Non-pigmented ciliary epithelial cell (primary cell): ENCODE data around the gene ZFHX2.

Source experiments
- DNase-seq: peaks from one replicate; pipeline ENCODE4 v3.0.0-alpha.2; 2010; ENCODE audit warnings: low read depth

The ZFHX2 gene

DNA sequence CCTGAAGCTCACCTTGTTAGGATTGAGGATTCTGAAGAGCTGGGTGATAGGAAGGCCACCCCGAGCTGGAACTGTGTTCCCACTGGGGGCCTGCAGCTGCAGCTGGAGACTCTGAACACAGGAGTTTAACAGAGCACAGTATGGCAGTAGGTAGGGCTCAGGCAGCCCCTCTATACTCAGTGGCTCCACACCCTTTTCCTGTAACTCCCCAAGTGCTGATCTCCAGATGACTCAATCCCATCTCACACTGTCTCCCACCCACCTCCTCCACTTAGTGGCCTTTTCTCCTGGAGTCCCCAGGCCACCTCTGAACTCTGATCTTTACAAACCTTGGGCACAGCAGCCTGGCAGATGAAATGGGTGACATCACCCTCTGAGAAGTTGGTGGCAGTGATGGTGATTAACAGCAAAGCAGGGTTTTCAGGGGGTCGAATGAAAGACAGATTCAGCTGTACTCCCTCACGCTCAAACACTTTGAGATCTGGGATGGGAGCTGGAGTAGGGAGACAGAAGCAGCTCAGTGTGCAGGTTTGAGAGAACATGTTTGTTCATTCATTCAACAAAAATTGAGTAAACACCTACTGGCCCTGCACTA is 8.5 kb upstream of the ZFHX2 start:
- no peak for DNase-seq

- DNase-seq: no peak
Observed at GRCh38 chr14:23559010-23559925, 7.7 kb upstream of the ZFHX2 start.

GRCh38 chr14:23558346-23559009 is 6.9 kb upstream of the ZFHX2 start:
- DNase-seq: no peak

GRCh38 chr14:23557946-23558345 is 6.4 kb upstream of the ZFHX2 start:
- DNase-seq: no peak

DNA sequence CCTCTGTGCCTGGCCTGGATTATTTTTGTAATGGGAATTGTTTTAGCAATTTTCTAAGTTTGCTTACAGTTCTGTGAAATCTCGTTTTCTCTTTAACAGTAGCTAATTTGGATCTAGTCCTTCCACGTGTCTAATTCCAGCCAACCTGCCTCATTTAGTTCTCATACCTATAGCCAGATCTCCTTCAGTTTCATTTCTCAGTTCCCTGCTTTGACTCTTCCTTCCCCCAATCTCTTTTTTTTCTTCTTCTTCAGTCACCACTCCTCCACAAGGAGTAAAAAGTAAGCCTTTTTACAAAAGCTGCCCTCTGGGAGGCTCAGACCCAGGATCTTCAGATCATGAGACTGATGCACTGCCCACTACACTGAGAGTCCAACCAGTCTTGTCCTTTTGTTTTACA is 6.0 kb upstream of the ZFHX2 start:
- no peak for DNase-seq

- DNase-seq: no peak
Observed at GRCh38 chr14:23556700-23557440, 5.3 kb upstream of the ZFHX2 start.

- peak; percentile 56 for DNase-seq
Observed at GRCh38 chr14:23555882-23556699, 4.5 kb upstream of the ZFHX2 start, which contains the start of gene THTPA. TSS of gene THTPA (plus strand) at chr14:23556271. CDS start at chr14:23556758, 487 bp downstream.

DNA sequence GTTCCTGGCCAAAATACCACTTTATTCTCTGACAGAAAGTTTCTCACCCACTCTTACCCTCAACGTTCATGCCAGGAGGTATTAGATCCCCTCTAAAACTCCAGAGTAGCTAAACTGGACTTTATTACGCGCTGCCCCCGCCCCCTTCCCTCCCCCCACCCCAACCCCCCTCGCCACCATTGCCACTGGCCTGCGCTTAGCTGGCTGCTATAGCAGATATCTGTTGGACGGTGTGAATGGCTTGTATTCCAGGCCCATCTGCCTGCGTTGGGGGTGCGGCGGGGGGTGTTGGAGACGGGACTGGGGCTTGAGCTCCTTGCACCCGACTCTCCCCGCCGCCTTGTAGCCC is 3.9 kb upstream of the ZFHX2 start:
- no peak for DNase-seq

GRCh38 chr14:23550812-23551265 is 726 bp downstream of the ZFHX2 start:
- DNase-seq: no peak

DNA sequence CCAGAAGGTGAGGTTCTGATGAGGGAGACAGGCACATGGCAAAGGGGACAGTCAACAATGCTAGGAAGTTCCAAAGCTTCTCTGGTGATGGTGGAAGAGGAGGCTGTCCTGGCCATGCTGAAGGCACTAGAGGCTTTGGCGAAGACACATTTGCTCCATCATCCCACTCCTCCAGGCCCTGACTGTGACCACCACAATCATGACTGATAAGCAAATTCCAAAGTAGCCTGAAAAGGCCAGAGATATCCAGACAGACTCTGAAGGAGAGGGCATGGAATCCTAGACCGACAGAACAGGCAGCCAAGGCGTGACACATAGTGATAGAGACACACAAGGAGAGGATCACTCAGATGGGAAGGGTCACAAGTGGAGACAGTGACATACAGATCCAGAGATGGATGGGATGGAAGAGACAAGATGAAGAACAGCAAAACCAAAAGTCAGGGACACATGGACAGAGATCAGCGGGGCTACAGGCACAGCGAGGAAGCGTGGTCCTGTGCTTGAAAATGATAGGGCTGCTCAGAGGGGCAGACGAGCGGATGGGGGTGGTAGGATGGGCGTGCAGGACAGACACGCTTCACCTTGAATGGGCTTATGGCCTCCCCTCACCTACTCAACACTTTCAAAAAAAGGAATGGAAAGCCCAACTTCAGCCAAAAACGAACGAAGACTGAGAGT is 1.3 kb downstream of the ZFHX2 start:
- DNase-seq: no peak

- DNase-seq: no peak
Observed at GRCh38 chr14:23548351-23549318, 2.9 kb downstream of the ZFHX2 start.

- DNase-seq: no peak
Observed at GRCh38 chr14:23547924-23548323, 3.6 kb downstream of the ZFHX2 start.

DNA sequence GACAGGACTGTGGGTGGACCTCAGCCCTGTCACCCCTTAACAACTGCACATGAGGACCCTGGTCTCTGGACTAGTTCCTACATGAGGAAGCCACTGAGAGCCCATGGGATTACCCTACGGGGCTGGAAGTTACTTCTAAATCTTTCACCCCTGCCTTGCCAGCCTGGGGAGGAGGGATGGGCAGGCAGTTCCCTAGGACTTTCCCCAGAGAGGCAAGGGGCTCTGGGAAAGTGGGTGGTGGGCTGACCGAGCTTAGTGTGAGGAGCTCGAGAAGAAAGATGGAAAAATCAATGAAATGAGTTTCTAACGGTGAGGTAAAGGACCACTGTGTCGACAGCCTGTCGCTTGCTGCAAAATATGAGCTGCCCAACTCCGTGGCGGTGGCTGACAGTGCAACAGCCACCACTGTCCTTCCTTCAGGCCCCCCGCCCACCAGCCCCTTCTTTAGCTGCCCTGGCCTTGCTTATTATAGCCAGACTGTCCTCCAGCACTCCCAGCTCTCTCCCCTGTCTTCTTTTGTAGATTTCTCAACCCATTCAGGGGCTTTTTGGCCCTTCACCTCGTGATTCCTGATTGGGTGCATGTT is 5.0 kb downstream of the ZFHX2 start:
- no peak for DNase-seq

DNA sequence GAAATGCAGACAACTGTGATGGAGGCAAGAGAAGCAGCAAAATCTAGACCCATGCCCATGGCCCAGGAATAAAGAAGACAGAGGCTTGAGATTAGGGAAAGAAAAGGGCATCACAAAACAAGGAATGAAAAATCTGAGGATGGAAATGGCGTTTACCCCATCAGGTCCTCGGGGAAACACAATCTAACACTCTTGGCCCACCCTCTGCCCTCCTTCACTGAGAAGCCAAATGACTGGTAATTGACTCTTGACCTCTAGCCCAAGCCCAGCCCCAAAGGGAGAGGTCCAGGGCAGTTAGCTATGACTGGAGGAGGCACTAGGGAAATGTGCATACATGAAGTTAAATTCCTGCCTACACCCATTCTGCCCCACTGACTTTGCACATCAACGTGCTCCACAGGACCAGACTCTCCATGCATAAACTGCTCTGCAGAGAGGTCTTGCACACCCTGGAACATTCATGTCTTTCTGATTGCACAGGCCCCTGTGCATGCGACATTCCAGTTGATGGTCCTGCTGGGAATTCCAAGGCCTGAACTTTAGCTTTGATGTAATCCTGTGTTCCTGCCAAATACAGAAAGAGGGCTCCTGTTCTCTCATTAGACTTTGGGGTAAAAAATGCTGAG is 5.7 kb downstream of the ZFHX2 start:
- no peak for DNase-seq

DNA sequence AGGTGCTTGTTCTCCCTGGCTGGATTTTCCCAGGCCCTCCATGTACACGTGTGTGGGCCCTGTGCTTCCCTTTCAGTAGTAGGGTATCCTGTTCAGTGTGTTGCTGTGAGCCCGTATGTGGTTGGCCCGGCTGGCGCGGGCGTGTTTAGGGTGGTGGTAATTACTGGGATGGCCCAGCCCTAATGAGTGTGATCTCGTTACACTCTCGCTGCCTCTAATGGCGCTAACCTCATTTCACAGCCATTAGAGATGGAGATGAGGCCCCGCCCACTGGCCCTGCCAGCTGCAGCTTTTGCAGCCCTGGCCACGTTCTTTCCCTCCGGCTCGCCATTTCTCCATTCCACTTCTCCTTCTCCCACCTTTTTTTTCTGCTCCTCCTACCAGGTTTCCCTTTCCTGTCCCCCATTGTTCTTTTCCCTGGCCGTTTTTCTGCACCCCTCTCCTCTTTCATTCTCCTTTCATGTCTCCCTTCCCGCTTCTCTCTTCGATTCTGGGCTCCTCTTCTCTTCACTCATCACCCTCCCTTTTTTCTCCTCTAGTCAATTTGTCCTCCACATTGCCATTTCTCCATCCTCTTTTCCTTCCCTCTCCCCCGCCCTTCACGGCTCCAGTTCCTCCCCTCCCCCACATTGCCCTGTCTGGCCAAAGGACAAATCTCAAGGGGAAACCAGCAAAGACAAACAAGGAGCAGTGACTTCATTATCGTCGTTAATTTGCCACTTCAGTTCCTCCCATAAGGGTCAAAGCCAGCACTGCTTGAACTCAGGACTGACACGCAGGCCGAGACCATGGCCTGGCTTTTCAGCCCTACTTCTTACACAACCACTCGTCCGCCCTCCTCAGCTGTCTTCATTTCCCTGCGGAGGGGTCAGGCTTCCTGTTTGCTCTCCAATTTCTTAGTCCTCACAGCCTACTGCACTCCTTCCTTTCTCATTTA is 6.8 kb downstream of the ZFHX2 start:
- no peak for DNase-seq

- DNase-seq: no peak
Observed at GRCh38 chr14:23543403-23543802, 8.2 kb downstream of the ZFHX2 start.

DNA sequence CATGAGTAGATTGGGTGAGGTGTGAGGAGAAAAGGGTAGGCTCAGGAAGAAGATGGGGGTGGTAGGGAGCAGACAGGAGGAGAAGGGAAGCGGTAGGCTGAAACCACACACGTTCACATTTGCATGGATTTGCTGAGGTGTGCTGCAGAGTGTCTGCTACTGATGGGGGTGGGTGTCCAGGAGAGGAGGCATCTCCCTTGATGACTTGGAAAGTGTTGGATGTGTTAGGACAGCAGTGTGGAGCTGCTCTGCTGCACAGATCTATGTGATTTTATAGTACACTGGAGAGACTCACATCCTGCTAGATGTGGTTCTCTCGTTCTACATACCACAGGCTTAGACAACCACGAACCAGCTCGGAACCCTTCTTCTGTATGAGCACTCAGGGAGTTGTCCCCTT is 9.3 kb downstream of the ZFHX2 start:
- no peak for DNase-seq

DNA sequence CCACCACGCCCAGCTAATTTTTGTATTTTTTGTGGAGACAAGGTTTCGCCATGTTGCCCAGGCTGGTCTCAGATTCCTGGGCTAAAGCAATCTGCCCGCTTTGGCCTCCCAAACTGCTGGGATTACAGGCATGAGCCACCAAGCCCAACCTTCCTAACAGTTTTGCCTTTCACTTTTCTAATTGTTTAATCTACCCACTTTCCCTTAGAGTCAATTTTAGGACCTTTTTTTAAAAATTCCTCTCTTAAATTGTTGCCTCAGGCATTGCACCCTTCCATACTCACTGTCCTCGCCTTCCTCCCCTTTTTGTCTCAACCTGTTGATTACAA is 11.5 kb downstream of the ZFHX2 start:
- DNase-seq: no peak
